ENCODE data around the gene MNX1. TPM values are rescaled to one million over a fixed set of nuclear protein-coding genes. Genes with fewer than 3 reads are reported as not detected.

The MNX1 gene
- total RNA-seq, 1 donor from 2014 or later = not detected

- FAIRE-seq = no peak
- no peak for DNase-seq (ENCODE audit: low spot score in 2 of 2)
Measured at GRCh38 chr7:157033483-157034473, 23.3 kb upstream of the MNX1 start.

DNA sequence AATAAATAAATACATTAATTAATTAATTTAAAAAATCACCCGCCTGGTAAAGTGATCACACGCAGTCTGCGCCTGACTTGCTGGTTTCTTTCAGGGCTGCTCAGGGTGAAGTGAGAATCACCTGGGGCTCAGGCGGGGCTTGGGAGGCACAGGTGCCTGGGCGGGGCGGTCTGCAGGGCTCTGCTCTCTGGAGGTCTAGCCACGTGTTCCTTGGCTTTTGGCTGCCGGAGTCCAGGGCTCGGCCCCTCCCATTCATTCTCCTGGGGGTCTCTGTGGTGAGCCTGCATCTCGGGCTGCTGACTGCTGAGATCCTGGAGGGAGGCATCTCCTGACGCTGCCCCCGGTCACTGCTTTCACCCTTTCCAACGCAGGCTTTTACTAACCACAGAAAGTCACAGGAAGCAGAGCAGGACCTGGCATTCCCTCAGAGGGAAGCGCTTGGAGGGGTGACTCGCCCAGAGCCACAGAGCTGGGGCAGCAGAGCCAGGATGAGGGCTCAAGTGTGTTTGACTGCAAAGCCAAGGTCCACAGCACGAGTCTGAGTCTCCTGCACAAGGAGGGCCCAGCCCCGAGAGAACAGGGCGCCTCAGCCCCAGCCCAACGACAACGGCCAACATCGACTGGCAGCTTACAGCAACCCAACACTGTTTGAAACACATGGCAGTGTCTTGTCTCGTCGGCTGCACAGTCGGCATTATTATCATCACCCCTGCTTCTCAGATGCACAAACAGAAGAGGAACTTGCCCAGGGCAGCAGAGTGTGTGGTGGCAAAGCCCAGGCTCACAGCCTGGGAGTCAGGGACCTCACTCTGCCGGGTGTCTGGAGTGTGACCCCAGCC, 22.4 kb upstream of the MNX1 start:
- DNase-seq (ENCODE audit: low spot score in 2 of 2) = no peak
- FAIRE-seq = no peak

- DNase-seq (ENCODE audit: low spot score in 2 of 2) = no peak
- FAIRE-seq = no peak
Measured at GRCh38 chr7:157032128-157032527, 21.7 kb upstream of the MNX1 start.

GRCh38 chr7:157028199-157028903, 17.9 kb upstream of the MNX1 start:
- DNase-seq (ENCODE audit: low spot score in 2 of 2) (no peak), FAIRE-seq (no peak)

DNA sequence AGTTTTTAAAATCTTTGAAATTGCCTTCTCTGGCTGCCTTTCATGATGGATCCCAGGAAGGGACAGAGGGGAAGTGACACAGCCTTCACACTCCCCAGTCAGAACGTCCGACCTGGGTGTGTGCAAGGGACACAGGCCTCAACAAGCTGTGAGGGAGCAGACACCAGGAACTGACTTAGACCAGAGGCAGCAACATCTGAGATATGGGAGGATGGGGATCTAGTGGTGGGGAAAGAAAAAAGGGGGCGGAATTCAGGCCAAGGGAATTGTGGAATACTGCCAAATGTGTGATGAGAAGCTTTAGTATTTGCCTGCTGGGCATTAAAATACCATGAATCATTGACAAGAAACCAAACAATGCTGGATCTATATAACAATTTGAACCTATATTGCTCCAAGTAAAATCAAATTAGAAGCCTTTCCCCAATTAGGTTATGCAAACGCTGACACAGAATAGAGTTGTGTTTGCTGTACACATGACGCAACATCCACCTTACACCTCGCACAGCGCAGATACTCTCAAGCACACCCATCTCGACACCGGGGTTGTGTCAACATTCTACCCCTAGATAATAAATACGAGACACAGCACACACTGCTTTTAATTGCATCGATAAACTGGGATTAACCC, 17.2 kb upstream of the MNX1 start:
- FAIRE-seq (no peak), DNase-seq (ENCODE audit: low spot score in 2 of 2) (no peak)

GRCh38 chr7:157024716-157025115, 14.3 kb upstream of the MNX1 start:
- no peak for FAIRE-seq
- no peak for DNase-seq (ENCODE audit: low spot score in 2 of 2)

GRCh38 chr7:157023589-157023905, 13.1 kb upstream of the MNX1 start:
- DNase-seq (ENCODE audit: low spot score in 2 of 2) = no peak
- no peak for FAIRE-seq

- FAIRE-seq (no peak), DNase-seq (ENCODE audit: low spot score in 2 of 2) (no peak)
Measured at GRCh38 chr7:157022681-157023588, 12.5 kb upstream of the MNX1 start.

- no peak for FAIRE-seq
- DNase-seq (ENCODE audit: low spot score in 2 of 2) = no peak
Measured at GRCh38 chr7:157021871-157022680, 11.6 kb upstream of the MNX1 start.

DNA sequence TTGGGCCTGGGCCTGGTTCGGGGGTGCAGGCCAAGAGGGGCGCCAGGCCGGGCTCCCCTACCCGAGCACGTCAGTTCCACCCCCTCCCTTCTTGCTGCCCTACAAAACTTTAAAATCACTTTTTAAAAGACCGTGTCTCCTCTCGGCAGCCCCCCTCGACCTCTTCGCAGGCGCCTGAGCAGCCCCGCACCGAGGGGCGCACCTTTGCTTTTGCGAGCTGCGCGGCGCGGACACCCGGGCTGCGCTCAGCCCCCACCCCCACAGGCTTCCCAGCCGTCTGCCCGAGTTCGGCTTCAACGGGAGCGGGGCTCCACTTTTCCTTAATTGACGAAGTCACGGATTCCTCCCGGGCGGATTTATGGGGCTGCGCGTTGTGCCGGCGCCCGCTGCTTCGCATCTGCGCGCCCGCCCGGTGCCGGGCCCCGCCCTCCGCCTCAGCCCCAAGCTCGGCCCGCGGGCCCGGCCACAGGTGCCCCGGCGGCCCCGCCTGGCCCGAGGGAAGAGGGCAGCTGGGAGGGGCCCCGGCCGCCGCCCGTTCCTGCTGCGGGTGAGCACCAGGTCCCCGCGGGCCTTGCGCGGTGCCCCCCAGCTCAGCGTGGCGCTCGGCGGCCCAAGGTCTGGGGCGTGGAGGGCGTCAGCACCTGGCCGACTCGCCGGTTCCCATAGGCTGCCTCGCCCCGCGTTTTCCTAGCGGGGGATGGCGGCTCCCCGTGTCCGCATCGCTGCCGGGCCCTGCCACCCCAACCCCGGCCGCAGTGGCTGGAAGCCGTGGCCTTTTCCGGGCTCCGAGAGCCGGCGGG, 10.8 kb upstream of the MNX1 start:
- DNase-seq (ENCODE audit: low spot score in 2 of 2) = no peak
- no peak for FAIRE-seq

DNA sequence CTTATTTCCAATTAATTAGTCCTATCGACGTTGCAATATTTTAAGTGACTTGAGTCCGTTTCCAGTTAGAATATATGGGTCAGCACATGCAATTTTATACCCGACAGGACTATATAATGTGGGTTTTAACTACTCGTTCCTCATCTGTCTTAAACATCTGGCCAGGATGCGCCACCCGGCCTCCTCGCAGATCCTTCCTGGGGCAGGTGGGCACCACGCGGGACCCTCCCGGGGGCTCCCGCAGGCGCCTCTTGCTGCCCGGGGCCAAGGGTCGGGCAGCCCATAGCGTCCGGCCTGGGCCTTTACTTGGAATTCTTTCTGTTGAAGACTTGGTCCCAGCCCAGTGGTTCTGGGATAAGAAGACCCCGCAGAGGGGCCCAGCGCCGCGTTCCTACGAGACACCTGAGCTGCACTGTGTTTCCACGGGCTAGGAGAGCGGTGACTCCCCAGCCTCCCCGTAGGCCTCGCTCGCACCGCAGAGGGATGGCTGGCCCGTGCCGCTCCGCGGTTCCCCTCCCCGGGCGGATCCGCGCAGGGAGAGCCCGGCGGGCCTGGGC, 10.1 kb upstream of the MNX1 start:
- FAIRE-seq = no peak
- no peak for DNase-seq (ENCODE audit: low spot score in 2 of 2)

DNA sequence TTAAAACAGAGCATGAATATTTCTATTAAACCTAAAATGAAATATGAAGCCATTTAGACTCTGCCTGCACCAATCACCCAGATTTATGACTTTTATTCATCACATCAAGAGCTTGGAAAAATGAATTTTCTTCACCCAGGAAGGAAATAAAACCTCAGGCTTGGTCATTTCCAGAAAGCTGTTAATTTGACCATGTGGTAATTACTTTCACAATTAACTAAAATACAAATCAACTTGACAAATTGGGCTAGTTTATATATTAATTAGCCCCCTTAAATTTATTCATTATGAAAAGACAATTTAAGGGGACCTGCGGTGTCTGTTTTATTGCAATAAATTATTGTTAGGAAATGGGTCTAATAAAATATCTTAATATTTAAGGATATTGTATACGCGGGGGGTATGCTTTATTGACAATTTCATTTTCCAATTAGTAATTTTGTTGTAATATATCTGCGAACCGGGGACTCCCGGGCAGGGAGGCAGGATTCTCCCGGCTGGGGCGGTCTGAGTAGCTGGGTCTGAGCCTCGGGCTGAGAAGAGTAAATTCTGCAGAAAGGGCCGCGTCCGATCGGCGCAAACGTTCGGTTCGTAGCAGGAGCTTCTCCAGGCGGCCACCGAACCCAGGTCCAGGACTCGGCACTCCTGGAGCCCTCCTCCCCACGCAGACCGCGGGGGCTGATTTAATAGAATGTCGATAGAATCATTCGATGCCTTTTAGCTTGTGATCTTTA, 9.4 kb upstream of the MNX1 start:
- FAIRE-seq = no peak

GRCh38 chr7:157018997-157019608, 8.6 kb upstream of the MNX1 start:
- no peak for DNase-seq (ENCODE audit: low spot score in 2 of 2)
- FAIRE-seq = no peak

More for the DNA sequence above, 9.4 kb upstream of the MNX1 start:
- no peak for DNase-seq (ENCODE audit: low spot score in 2 of 2)

GRCh38 chr7:157018328-157018996, 8.0 kb upstream of the MNX1 start:
- no peak for FAIRE-seq
- DNase-seq (ENCODE audit: low spot score in 2 of 2) = no peak

- no peak for DNase-seq (ENCODE audit: low spot score in 2 of 2)
- FAIRE-seq = no peak
Measured at GRCh38 chr7:157017603-157018327, 7.3 kb upstream of the MNX1 start.

Measured in frontal cortex (tissue), 4 donors.